ENCODE data around the gene WWOX. TPM values are rescaled to one million over a fixed set of nuclear protein-coding genes. Genes with fewer than 3 reads are reported as not detected.

WWOX gene
- total RNA-seq, 1 donor = 24.2 TPM

DNA sequence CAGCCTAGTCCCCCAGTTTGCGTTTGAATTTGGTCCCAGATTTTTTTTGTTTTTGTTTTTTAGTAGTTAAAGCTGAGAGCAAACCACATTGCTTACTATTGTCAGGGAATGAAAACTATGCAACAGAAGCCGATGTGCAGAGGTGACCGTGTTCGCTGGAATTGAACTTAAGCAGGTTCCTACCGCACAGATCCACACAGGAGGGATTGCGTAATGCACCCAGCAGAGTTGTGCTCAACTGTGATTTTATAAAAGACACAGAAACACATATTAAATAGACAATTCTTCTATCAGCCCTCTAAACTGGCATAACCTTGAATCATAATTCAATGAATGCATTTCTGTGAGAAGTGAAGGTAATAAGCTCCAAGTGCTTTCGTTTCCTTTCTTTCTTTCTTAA is 443.0 kb downstream of the WWOX start:
- H3K4me3 ChIP-seq (ENCODE audit: low read depth, low read length) = no peak overlapping the region
- no peak for DNase-seq (ENCODE audit: low read depth)
- TF ChIP-seq, protein P1, sequence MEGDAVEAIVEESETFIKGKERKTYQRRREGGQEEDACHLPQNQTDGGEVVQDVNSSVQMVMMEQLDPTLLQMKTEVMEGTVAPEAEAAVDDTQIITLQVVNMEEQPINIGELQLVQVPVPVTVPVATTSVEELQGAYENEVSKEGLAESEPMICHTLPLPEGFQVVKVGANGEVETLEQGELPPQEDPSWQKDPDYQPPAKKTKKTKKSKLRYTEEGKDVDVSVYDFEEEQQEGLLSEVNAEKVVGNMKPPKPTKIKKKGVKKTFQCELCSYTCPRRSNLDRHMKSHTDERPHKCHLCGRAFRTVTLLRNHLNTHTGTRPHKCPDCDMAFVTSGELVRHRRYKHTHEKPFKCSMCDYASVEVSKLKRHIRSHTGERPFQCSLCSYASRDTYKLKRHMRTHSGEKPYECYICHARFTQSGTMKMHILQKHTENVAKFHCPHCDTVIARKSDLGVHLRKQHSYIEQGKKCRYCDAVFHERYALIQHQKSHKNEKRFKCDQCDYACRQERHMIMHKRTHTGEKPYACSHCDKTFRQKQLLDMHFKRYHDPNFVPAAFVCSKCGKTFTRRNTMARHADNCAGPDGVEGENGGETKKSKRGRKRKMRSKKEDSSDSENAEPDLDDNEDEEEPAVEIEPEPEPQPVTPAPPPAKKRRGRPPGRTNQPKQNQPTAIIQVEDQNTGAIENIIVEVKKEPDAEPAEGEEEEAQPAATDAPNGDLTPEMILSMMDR (IDR thresholded peaks at IDR 0.05; ENCODE audit: insufficient read depth, low read length) = no peak

DNA sequence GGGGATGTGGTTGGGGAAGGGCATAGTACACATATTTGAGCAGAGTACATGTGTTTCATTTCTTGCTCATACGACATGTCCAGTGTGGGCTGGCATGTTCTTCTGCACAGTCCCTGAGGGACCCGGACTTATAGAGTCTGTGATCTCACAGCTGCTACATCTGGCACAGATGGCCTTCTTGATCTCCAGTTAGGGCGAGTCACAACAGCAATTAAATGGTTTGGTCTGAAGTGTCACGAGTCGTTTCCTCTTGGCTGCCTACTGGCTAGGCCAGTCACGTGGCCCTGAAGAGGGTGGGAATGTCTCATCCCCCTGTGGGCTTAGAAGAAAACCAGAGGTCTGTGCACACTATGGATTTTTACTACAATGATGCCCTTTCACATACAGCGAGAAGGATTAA is 443.6 kb downstream of the WWOX start:
- TF ChIP-seq, protein P1 (IDR thresholded peaks at IDR 0.05; ENCODE audit: insufficient read depth, low read length) = no peak
- no peak for DNase-seq (ENCODE audit: low read depth)
- no peak overlapping the region for H3K4me3 ChIP-seq (ENCODE audit: low read depth, low read length)

DNA sequence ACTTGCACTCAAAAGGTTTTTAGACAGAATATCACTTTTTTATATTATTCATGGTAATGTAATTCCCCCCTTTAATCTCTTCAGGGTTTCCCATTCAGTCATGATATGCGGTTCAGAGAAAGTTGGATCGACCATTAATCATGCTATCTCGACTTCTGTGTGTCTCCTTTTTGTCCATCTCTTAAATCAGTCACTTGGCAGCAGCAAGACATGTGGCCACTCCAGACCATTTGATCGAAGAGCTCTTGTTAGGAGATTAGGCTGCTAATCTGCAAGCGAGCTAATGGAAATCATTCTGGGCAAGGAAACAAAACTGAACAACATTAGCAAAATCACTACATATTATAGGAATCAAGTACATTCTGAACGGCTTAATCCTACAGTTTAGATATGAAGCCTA is 449.9 kb downstream of the WWOX start:
- H3K4me3 ChIP-seq (ENCODE audit: low read depth, low read length) = no peak overlapping the region
- TF ChIP-seq, protein P1 (IDR thresholded peaks at IDR 0.05; ENCODE audit: insufficient read depth, low read length) = no peak
- DNase-seq (ENCODE audit: low read depth) = no peak

DNA sequence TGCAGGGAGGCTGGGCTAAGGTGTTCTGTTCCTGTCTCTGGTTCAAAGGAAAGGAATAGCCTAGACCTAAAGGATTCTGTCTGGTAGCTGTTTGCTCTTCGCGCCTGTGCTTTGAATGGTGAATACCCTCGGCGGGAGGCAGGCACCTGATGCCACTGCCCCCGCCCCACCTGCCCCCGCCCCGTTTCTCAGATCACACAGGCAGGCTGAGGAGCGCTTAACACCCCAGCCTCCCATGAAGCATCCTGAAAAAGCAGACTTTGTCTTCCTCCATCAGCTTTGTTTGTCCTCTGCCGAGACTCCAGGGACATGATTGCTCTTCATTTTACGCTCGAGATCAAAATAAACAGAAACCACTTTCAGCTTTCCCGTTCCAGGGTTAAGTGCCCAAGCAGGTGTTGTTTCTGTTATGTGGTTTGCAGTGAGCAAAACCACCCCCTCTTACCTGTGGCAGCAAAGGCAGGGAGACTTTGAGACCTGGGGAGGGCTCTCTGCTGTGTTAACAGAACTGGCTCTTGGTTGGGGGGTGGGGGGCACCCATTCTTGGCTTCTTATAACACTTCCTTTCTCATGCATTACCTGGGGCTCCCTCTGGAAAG is 452.1 kb downstream of the WWOX start:
- no peak for DNase-seq (ENCODE audit: low read depth)
- TF ChIP-seq, protein P1 (IDR thresholded peaks at IDR 0.05; ENCODE audit: insufficient read depth, low read length) = no peak
- no peak overlapping the region for H3K4me3 ChIP-seq (ENCODE audit: low read depth, low read length)

DNA sequence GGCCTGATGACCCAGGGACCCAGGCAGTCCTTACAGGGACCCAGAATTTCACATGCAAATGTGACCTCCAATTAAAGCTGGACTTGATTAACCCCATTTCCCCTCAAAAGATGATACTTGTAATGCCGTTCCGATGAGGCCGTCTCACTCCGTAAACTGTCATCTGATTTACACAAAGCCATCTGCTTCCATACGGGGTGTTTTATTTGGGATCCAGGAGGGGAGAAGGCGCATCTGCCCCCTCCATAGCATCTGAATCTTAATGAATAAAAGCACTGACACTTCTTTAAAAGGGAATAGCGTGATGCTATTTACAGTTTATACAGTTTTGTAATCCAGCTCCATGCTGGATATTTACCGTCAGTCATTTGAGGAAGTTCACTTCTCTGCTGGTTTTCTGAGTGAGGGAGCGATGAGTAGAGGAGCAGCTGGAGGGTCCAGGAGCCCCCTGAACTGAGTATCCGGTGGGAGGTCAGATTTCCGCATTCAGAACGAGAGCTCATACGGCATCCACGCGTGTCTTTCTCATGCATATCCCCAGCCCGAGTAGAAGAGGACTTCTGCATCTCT is 452.7 kb downstream of the WWOX start:
- DNase-seq (ENCODE audit: low read depth) = no peak
- TF ChIP-seq, protein P1 (IDR thresholded peaks at IDR 0.05; ENCODE audit: insufficient read depth, low read length) = no peak
- H3K4me3 ChIP-seq (ENCODE audit: low read depth, low read length) = no peak overlapping the region

DNA sequence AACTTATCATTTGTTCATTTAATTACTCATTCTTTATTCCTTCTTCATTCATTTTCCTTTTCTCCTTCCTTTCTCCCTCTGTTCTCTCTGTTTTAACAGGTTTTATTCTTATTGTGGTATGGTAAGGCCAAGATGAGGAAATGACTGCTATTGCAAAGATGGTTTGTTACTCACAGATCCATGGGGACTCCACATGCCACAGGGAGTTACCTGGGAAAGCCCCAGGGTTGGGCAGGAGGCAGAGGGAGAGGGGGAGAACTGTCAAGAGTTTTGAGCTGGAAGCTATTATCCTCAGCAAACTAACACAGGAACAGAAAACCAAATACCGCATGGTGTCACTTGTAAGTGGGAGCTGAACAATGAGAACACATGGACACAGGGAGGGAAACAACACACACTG is 453.3 kb downstream of the WWOX start:
- no peak for DNase-seq (ENCODE audit: low read depth)
- no peak overlapping the region for H3K4me3 ChIP-seq (ENCODE audit: low read depth, low read length)
- TF ChIP-seq, protein P1 (IDR thresholded peaks at IDR 0.05; ENCODE audit: insufficient read depth, low read length) = no peak
